Cardiac muscle cell (in vitro differentiated cells and primary cell): ENCODE measurements around the gene CTNNA3. TPM values are rescaled to one million over a fixed set of nuclear protein-coding genes. Genes with fewer than 3 reads are reported as not detected.

Experiments
- DNase-seq, 2 donors: peaks; one replicate each; pipeline versions ENCODE4 v3.0.0 to v3.0.0-alpha.2; 2010 to 2017; ENCODE audit warnings: low read depth in 1 of 2, low spot score in 1 of 2
- H3K27ac ChIP-seq: fragments of 200-600 bp; sonication (generic); 2 replicates; pipeline ENCODE4 v1.5.1; 2016
- H3K27me3 ChIP-seq: fragments of 200-600 bp; sonication (generic); 2 replicates; pipeline ENCODE4 v1.6.0; 2016; ENCODE audit warnings: control low read depth
- H3K36me3 ChIP-seq: fragments of 200-600 bp; sonication (generic); 2 replicates; pipeline ENCODE4 v1.5.1; 2016; ENCODE audit warnings: control low read depth
- H3K4me1 ChIP-seq: fragments of 200-600 bp; sonication (generic); 2 replicates; pipeline ENCODE4 v1.8.1; 2017; ENCODE audit warnings: low read depth, mild to moderate bottlenecking, mixed run types
- H3K4me3 ChIP-seq: fragments of 200-600 bp; sonication (generic); 2 replicates; pipeline ENCODE4 v1.5.1; 2016; ENCODE audit warnings: mild to moderate bottlenecking
- H3K9me3 ChIP-seq: fragments of 200-600 bp; sonication (generic); 2 replicates; pipeline ENCODE4 v1.5.1; 2017; ENCODE audit warnings: low read depth, mild to moderate bottlenecking, control low read depth
- CTCF ChIP-seq: IDR thresholded peaks from 2 replicates; pipeline ENCODE4 v1.5.1; 2012; ENCODE audit warnings: low read depth, mild to moderate bottlenecking, low read length
- polyA plus RNA-seq: library from polyadenylated mRNA; unstranded; fragments of >200 nt; fragmentation: Nextera tagmentation; extraction: Ambion mirVana; gene quantifications from 2 replicates; pipeline ENCODE4 v1.2.1, GENCODE V29; 2016
- total RNA-seq: library from RNA; depleted of rRNA; stranded (reverse); fragments of >200 nt; gene quantifications from 2 replicates; pipeline ENCODE4 v1.2.3, GENCODE V29; 2016

CTNNA3 gene
- total and polyA plus RNA-seq, 2 experiments from 2014 or later: 55.8 to 71.7 TPM

- Histone ChIP-seq H3K4me1 (no peaks in the 10 kb centered on the region), H3K4me3 (no peak overlapping the region)
- no peak for TF ChIP-seq CTCF
Observed at GRCh38 chr10:67678335-67678974, 17.5 kb downstream of the CTNNA3 start.

GRCh38 chr10:67676208-67676825, 19.7 kb downstream of the CTNNA3 start:
- Histone ChIP-seq H3K9me3 (no peaks in the 10 kb centered on the region), H3K36me3 (no peaks in the 10 kb centered on the region), H3K27me3 (no peaks in the 10 kb centered on the region), H3K4me1 (no peaks in the 10 kb centered on the region), H3K27ac (peak overlapping the region; percentile 27), H3K4me3 (no peak overlapping the region)
- TF ChIP-seq CTCF: no peak
- DNase-seq: no peak

More at GRCh38 chr10:67678335-67678974, 17.5 kb downstream of the CTNNA3 start:
- H3K27me3 ChIP-seq: no peaks in the 10 kb centered on the region
- DNase-seq: no peak
- no peaks in the 10 kb centered on the region for H3K9me3 ChIP-seq
- H3K27ac ChIP-seq: no peak overlapping the region
- no peaks in the 10 kb centered on the region for H3K36me3 ChIP-seq

- no peak for TF ChIP-seq CTCF
- no peak overlapping the region for H3K4me3 ChIP-seq
- H3K27ac ChIP-seq: peak overlapping the region; percentile 77
- DNase-seq: no peak
- peaks cover 32% of the 10 kb centered on the region for H3K4me1 ChIP-seq
- no peaks in the 10 kb centered on the region for H3K36me3 ChIP-seq
- no peaks in the 10 kb centered on the region for H3K27me3 ChIP-seq
- no peaks in the 10 kb centered on the region for H3K9me3 ChIP-seq
Observed at GRCh38 chr10:67670401-67670800, 25.6 kb downstream of the CTNNA3 start.

DNA sequence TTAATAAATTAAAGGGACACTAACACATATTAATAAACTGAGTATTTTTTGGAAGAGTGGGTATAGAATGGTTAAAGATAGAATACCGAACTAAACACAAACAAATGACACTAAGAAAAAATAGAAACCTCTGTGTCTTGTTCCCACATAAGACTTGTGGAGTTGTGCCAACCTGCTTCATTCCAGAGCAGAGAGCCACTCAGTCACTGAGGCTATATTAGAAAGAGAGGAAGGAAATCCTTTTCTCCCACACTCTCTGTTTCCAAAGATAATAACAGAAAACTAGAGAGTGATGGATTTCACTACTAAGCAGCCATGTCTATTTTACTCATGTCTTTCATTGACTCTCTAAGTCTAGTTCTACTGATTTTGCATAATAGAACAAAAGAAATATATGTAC, 26.0 kb downstream of the CTNNA3 start:
- H3K4me3 ChIP-seq: no peak overlapping the region
- H3K9me3 ChIP-seq: no peaks in the 10 kb centered on the region
- peak overlapping the region; percentile 77 for H3K27ac ChIP-seq
- no peaks in the 10 kb centered on the region for H3K27me3 ChIP-seq
- TF ChIP-seq CTCF: no peak
- H3K36me3 ChIP-seq: no peaks in the 10 kb centered on the region
- H3K4me1 ChIP-seq: peaks cover 36% of the 10 kb centered on the region
- DNase-seq: peak; percentile 19 to 33

GRCh38 chr10:67668448-67668847, 27.5 kb downstream of the CTNNA3 start:
- H3K27ac ChIP-seq: no peak overlapping the region
- no peaks in the 10 kb centered on the region for H3K9me3 ChIP-seq
- H3K36me3 ChIP-seq: no peaks in the 10 kb centered on the region
- no peak overlapping the region for H3K4me3 ChIP-seq
- peak in 1 of 2 donors; percentile 56 for DNase-seq
- TF ChIP-seq CTCF: no peak
- H3K4me1 ChIP-seq: peaks cover 51% of the 10 kb centered on the region
- H3K27me3 ChIP-seq: no peaks in the 10 kb centered on the region
